Naive thymus-derived CD4-positive, alpha-beta T cell (primary cell): ENCODE measurements around the gene ZNF280C. TPM values are rescaled to one million over a fixed set of nuclear protein-coding genes. Genes with fewer than 3 reads are reported as not detected.

Source experiments
- ATAC-seq: fragments of 150-1000 bp; cut with Tn5 transposase; 2 replicates; pipeline ENCODE4 v1.10.0; 2021; ENCODE audit warnings: mild to moderate bottlenecking, moderate library complexity
- CTCF ChIA-PET: fragments of 350-600 bp; sonication (Branson Sonifier 250); formaldehyde crosslinking; loops from one replicate; lab custom pipeline; 2021; ENCODE audit warnings: antibody characterized with exemption; lab: Charles Lee
- POLR2A ChIA-PET: fragments of 350-600 bp; sonication (Branson Sonifier 250); formaldehyde crosslinking; loops from one replicate; lab custom pipeline; 2021; ENCODE audit warnings: antibody characterized with exemption, inconsistent platforms; lab: Charles Lee
- DNase-seq, 9 donors: peaks; one replicate each; pipeline versions ENCODE4 v3.0.0 to v3.0.0-alpha.2; 2020 to 2022; ENCODE audit warnings: mixed read lengths in 1 of 9
- H3K27ac ChIP-seq: one replicate; pipeline ENCODE4 v1.7.0; 2013; ENCODE audit warnings: mild to moderate bottlenecking, low read depth, low read length, moderate library complexity
- H3K27me3 ChIP-seq, 2 donors: one replicate each; pipeline ENCODE4 v1.7.0; 2013; ENCODE audit warnings: low read length in 2 of 2, mild to moderate bottlenecking in 2 of 2, moderate library complexity in 2 of 2; ENCODE audit not compliant: control insufficient read depth in 2 of 2, insufficient read depth in 2 of 2
- H3K36me3 ChIP-seq, 3 experiments: 1 replicate in 2 of 3; 2 replicates in 1 of 3; pipeline ENCODE4 v1.7.0; 2013; ENCODE audit warnings: low read length in 3 of 3, mild to moderate bottlenecking in 3 of 3, moderate library complexity in 1 of 3; ENCODE audit not compliant: insufficient read depth in 3 of 3, control insufficient read depth in 2 of 3
- H3K4me1 ChIP-seq, 2 donors: one replicate each; pipeline ENCODE4 v1.7.0; 2013; ENCODE audit warnings: low read length in 2 of 2, mild to moderate bottlenecking in 2 of 2, moderate library complexity in 1 of 2; ENCODE audit not compliant: control insufficient read depth in 2 of 2, insufficient read depth in 2 of 2
- H3K4me3 ChIP-seq: 2 replicates; pipeline ENCODE4 v1.7.0; 2013; ENCODE audit warnings: mild to moderate bottlenecking, low read length
- H3K9me3 ChIP-seq, 3 experiments: 1 replicate in 2 of 3; 2 replicates in 1 of 3; pipeline ENCODE4 v1.7.0; 2013; ENCODE audit warnings: low read length in 3 of 3; ENCODE audit not compliant: control insufficient read depth in 2 of 3
- H3K27ac Mint-ChIP-seq, 9 donors: one replicate each; pipeline ENCODE4 v1.8.0; 2020 to 2022; ENCODE audit warnings: mixed read lengths in 9 of 9, mild to moderate bottlenecking in 8 of 9, moderate library complexity in 5 of 9, inconsistent platforms in 2 of 9
- H3K27me3 Mint-ChIP-seq, 5 donors: one replicate each; pipeline ENCODE4 v1.8.0; 2021 to 2022; ENCODE audit warnings: mixed read lengths in 5 of 5, mild to moderate bottlenecking in 1 of 5
- H3K36me3 Mint-ChIP-seq, 5 donors: one replicate each; pipeline ENCODE4 v1.8.0; 2020 to 2022; ENCODE audit warnings: mixed read lengths in 5 of 5, mild to moderate bottlenecking in 3 of 5, inconsistent platforms in 1 of 5
- H3K4me1 Mint-ChIP-seq, 7 donors: one replicate each; pipeline ENCODE4 v1.8.0; 2020 to 2022; ENCODE audit warnings: mixed read lengths in 7 of 7, mild to moderate bottlenecking in 3 of 7, inconsistent platforms in 1 of 7
- H3K4me3 Mint-ChIP-seq, 10 donors: one replicate each; pipeline ENCODE4 v1.8.0; 2020 to 2022; ENCODE audit warnings: mild to moderate bottlenecking in 10 of 10, mixed read lengths in 10 of 10, moderate library complexity in 6 of 10, inconsistent platforms in 2 of 10
- H3K9me3 Mint-ChIP-seq, 11 donors: one replicate each; pipeline ENCODE4 v1.8.0; 2020 to 2022; ENCODE audit warnings: mixed read lengths in 11 of 11, mild to moderate bottlenecking in 4 of 11, inconsistent platforms in 1 of 11, moderate library complexity in 1 of 11
- intact Hi-C, 2 donors: fragments of 100-400 bp; cut with micrococcal nuclease; formaldehyde crosslinking; loops; one replicate each; pipeline ENCODE4 v1.15.1; 2023
- polyA plus RNA-seq, 2 donors: library from polyadenylated mRNA; unstranded; fragments of 300-500 nt; fragmentation: Illumina TruSeq; gene quantifications; one replicate each; pipeline ENCODE4 v1.2.3, GENCODE V29; 2021
- total RNA-seq, 6 experiments: library from RNA in 5 of 6; stranded (reverse) in 5 of 6; gene quantifications; 1 replicate in 5 of 6; 2 replicates in 1 of 6; pipeline ENCODE4 v1.2.3 and lab custom pipeline; 2021 to 2026

Gene ZNF280C
- total and polyA plus RNA-seq, 7 experiments from 2014 or later = 2.4 to 5.6 (median 4.0) TPM

GRCh38 chrX:130158311-130158710 lies 110.4 kb downstream of the ZNF280C start:
- Mint-ChIP-seq H3K27ac (no peak overlapping the region), H3K4me1 (peaks cover 7 to 30% (median 22%) of the 10 kb centered on the region in 7 donors), H3K27me3 (no peaks in the 10 kb centered on the region), H3K9me3 (no peaks in the 10 kb centered on the region), H3K4me3 (no peak overlapping the region), H3K36me3 (peaks cover 0 to 4% (median 0%) of the 10 kb centered on the region in 5 donors)
- intact Hi-C loops = no loop called here
- ATAC-seq (no peak), DNase-seq (no peak)
- Histone ChIP-seq H3K9me3 (no peaks in the 10 kb centered on the region), H3K27ac (no peak overlapping the region), H3K4me3 (no peak overlapping the region), H3K36me3 (no peaks in the 10 kb centered on the region), H3K27me3 (no peaks in the 10 kb centered on the region), H3K4me1 (no peaks in the 10 kb centered on the region)
- CTCF ChIA-PET = interaction anchor here (0.7 kb wide), 3 partner anchors 16 to 146 kb away, joined by 4 to 6 read pairs (median 5); no protein-coding TSS in a partner anchor
- POLR2A ChIA-PET = no interaction called here

DNA sequence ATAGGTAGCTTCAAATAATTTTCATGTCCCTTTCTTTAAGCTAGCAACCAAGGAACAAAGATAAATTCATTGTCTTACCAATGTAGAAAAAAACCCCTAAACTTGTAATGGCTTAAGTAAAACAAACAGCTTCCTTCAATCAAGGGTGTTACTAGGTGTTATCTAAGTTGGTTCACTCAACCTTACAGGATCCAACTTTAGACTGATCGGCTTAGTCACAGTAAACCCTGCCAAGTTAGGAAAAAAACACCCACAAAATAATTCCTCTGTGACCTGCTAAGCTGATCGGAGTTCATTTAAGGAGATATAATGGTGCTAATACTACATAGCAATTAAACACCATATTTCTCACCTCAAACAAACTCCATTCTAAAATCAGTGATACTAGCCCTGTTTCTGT lies 113.1 kb downstream of the ZNF280C start:
- no peak for DNase-seq
- ATAC-seq = no peak
- Mint-ChIP-seq H3K36me3 (peaks cover 0 to 4% (median 0%) of the 10 kb centered on the region in 5 donors), H3K4me3 (no peak overlapping the region), H3K4me1 (peaks cover 3 to 16% (median 9%) of the 10 kb centered on the region in 7 donors), H3K27ac (no peak overlapping the region), H3K9me3 (no peaks in the 10 kb centered on the region), H3K27me3 (no peaks in the 10 kb centered on the region)
- CTCF ChIA-PET = interaction anchor here (0.7 kb wide), 1 partner anchor 76 kb away, joined by 3 read pairs; no protein-coding TSS in a partner anchor
- Histone ChIP-seq H3K27ac (no peak overlapping the region), H3K9me3 (no peaks in the 10 kb centered on the region), H3K36me3 (no peaks in the 10 kb centered on the region), H3K4me1 (no peaks in the 10 kb centered on the region), H3K27me3 (no peaks in the 10 kb centered on the region), H3K4me3 (no peak overlapping the region)
- POLR2A ChIA-PET = no interaction called here
- intact Hi-C loops = no loop called here

Other genes starting within 250 kb of the ZNF280C start
- gene ELF4, start 158.4 kb downstream of the ZNF280C start, total RNA-seq = 10 to 100 TPM; 20.7 to 48.9 (median 23.7) TPM
- 10 to 100 TPM in 1 of 2 donors, 1 to 10 TPM in 1; 8.5 to 16.9 TPM for gene ELF4, start 158.4 kb downstream of the ZNF280C start, polyA plus RNA-seq
- gene AIFM1, start 103.1 kb downstream of the ZNF280C start, total RNA-seq = 10 to 100 TPM; 11.6 to 35.8 (median 21.1) TPM
- 10 to 100 TPM; 24.8 to 35.4 TPM for gene AIFM1, start 103.1 kb downstream of the ZNF280C start, polyA plus RNA-seq
- gene RAB33A, start 96.9 kb downstream of the ZNF280C start, total RNA-seq = 10 to 100 TPM in 3 of 5 experiments, 1 to 10 TPM in 2; 2.9 to 25.6 (median 11.9) TPM
- 10 to 100 TPM in 1 of 2 donors, 1 to 10 TPM in 1; 7.6 to 15.6 TPM for gene RAB33A, start 96.9 kb downstream of the ZNF280C start, polyA plus RNA-seq
- 10 to 100 TPM; 10.7 to 14.3 (median 13.8) TPM for gene SLC25A14, start 71.0 kb upstream of the ZNF280C start, total RNA-seq
- gene SLC25A14, start 71.0 kb upstream of the ZNF280C start, polyA plus RNA-seq = 1 to 10 TPM; 5.5 to 7.4 TPM
- not detected for gene GPR119, start 116.8 kb upstream of the ZNF280C start, total RNA-seq
- not detected for gene GPR119, start 116.8 kb upstream of the ZNF280C start, polyA plus RNA-seq
- gene RBMX2, start 133.1 kb upstream of the ZNF280C start, total RNA-seq = 10 to 100 TPM; 15.9 to 31.4 (median 26.4) TPM
- gene RBMX2, start 133.1 kb upstream of the ZNF280C start, polyA plus RNA-seq = 10 to 100 TPM; 14.9 to 25.0 TPM